Adrenal gland (tissue), 12 donors: ENCODE results near the gene SCAMP2. TPM values are rescaled to one million over a fixed set of nuclear protein-coding genes. Genes with fewer than 3 reads are reported as not detected.
A peak's percentile ranks its signal among the peaks of the same experiment; 100 is the strongest.

Source experiments
- DNase-seq, 7 donors: peaks; one replicate each; pipeline ENCODE4 v3.0.0-alpha.2; 2019 to 2020
- H3K27ac ChIP-seq, 5 donors: fragments of 200-600 bp; sonication (generic) in 4 of 5; 1 replicate in 3 of 5; 2 replicates in 2 of 5; pipeline versions ENCODE4 v1.5.1 to v1.8.0; 2016 to 2020; ENCODE audit warnings: mild to moderate bottlenecking in 1 of 5
- H3K27me3 ChIP-seq: fragments of 200-600 bp; 2 replicates; pipeline ENCODE4 v1.8.0; 2021
- H3K36me3 ChIP-seq, 2 donors: fragments of 200-600 bp; replicated peaks in 1 of 2; 1 replicate in 1 of 2; 2 replicates in 1 of 2; pipeline versions ENCODE4 v1.5.1 to v1.8.0; 2018 to 2022
- H3K4me1 ChIP-seq, 2 donors: fragments of 200-600 bp; replicated peaks in 1 of 2; 1 replicate in 1 of 2; 2 replicates in 1 of 2; pipeline versions ENCODE4 v1.5.1 to v1.8.0; 2018 to 2021
- H3K4me3 ChIP-seq, 4 donors: fragments of 200-600 bp; sonication (generic) in 3 of 4; one replicate each; pipeline ENCODE4 v1.5.1; 2016 to 2018
- H3K9me3 ChIP-seq, 3 donors: fragments of 200-600 bp; sonication (generic) in 1 of 3; replicated peaks in 1 of 3; 1 replicate in 2 of 3; 2 replicates in 1 of 3; pipeline versions ENCODE4 v1.5.1 to v1.8.0; 2016 to 2021
- POLR2A ChIP-seq, 2 donors: fragments of 450-650 bp; IDR thresholded peaks; one replicate each; pipeline ENCODE4 v1.6.1; 2017; ENCODE audit warnings: antibody characterized with exemption in 2 of 2, mild to moderate bottlenecking in 2 of 2, moderate library complexity in 1 of 2
- WGBS, 4 donors: extraction: QIAGEN DNeasy Blood & Tissue Kit in 2 of 4; methylation state at CpG; one replicate each; pipeline versions ENCODE4 v1.1.5 to v1.1.7; 2013 to 2017; 5-methylcytosine and 5-hydroxymethylcytosine counted together
- intact Hi-C, 2 donors: fragments of 100-400 bp; cut with DNase I; formaldehyde crosslinking; loops; one replicate each; pipeline versions ENCODE4 v1.14.1 to v1.15.0; 2022 to 2023
- polyA plus RNA-seq, 3 donors: library from polyadenylated mRNA; stranded (reverse); fragments of 200-250 nt in 2 of 3; fragments of 350-450 nt in 1 of 3; fragmentation: Illumina TruSeq in 1 of 3; extraction: RNeasy Lipid Tissue Mini Kit (QIAGEN cat#74804) in 1 of 3; gene quantifications; one replicate each; pipeline ENCODE4 v1.2.3, GENCODE V29; 2013 to 2014
- total RNA-seq, 9 donors: library from RNA; depleted of rRNA in 4 of 9; stranded (reverse); fragments of >200 nt in 4 of 9; fragments of 120-200 nt in 1 of 9; fragmentation: NEBNext Ultra II Directional in 1 of 9; extraction: Animal tissue kit (Norgen Biotek cat#: 25700) in 1 of 9; gene quantifications; one replicate each; pipeline versions ENCODE4 v1.1.0 to v1.2.4, GENCODE V29; 2013 to 2023
- TF ChIP-seq, protein P1 (sequence below), 6 experiments: fragments of 450-650 bp in 4 of 6; fragments of 200-600 bp in 2 of 6; sonication (generic) in 1 of 6; IDR thresholded peaks; 1 replicate in 5 of 6; 2 replicates in 1 of 6; pipeline versions ENCODE4 v1.5.1 to v1.8.0; 2016 to 2021; ENCODE audit warnings: antibody characterized with exemption in 6 of 6, mild to moderate bottlenecking in 2 of 6, moderate library complexity in 1 of 6
- donor health status: healthy with polysubstance abuse.
- donor health status: Bipolar disorder and iron deficiency.
- donor health status: DM: yes; HTN: yes; CAD: no.
- donor health status: DM: no; HTN: no; CAD: no.
- donor health status: DM: no; HTN: no; CAD: no.
- donor health status: DM: yes; HTN: yes; CAD: no.

Gene SCAMP2
- total and polyA plus RNA-seq, 12 donors, result 29.5 to 185 (median 98.7) TPM

DNA sequence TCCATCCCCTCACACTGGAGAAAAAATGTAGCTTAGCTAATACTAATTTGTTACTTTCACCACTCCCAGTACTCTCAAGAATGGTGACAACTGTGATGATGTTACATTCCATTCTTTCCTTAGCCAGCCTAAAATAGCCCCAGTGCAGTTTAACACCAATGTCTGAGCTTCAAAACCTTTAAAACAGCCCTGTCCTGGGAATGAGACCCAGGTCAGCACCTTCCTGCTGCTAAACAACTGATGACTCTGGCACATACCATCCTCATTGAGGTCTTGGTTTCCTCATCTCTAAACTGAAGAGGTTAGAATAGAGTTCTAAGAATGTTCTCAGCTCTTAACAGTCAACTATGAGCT is 3.8 kb downstream of the SCAMP2 start:
- H3K9me3 ChIP-seq, result no peaks in the 10 kb centered on the region
- no peak overlapping the region for H3K4me3 ChIP-seq
- no peak for TF ChIP-seq POLR2A (IDR thresholded peaks at IDR 0.05)
- TF ChIP-seq, protein P1, sequence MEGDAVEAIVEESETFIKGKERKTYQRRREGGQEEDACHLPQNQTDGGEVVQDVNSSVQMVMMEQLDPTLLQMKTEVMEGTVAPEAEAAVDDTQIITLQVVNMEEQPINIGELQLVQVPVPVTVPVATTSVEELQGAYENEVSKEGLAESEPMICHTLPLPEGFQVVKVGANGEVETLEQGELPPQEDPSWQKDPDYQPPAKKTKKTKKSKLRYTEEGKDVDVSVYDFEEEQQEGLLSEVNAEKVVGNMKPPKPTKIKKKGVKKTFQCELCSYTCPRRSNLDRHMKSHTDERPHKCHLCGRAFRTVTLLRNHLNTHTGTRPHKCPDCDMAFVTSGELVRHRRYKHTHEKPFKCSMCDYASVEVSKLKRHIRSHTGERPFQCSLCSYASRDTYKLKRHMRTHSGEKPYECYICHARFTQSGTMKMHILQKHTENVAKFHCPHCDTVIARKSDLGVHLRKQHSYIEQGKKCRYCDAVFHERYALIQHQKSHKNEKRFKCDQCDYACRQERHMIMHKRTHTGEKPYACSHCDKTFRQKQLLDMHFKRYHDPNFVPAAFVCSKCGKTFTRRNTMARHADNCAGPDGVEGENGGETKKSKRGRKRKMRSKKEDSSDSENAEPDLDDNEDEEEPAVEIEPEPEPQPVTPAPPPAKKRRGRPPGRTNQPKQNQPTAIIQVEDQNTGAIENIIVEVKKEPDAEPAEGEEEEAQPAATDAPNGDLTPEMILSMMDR (IDR thresholded peaks at IDR 0.05), result no peak
- intact Hi-C loops, result no loop called here
- peaks cover 46 to 68% of the 10 kb centered on the region in 2 donors for H3K4me1 ChIP-seq
- no peaks in the 10 kb centered on the region for H3K27me3 ChIP-seq
- peaks cover 0 to 5% of the 10 kb centered on the region in 2 donors for H3K36me3 ChIP-seq
- DNase-seq, result no peak
- peak overlapping the region; percentile 56 to 98 (median 73) for H3K27ac ChIP-seq

DNA sequence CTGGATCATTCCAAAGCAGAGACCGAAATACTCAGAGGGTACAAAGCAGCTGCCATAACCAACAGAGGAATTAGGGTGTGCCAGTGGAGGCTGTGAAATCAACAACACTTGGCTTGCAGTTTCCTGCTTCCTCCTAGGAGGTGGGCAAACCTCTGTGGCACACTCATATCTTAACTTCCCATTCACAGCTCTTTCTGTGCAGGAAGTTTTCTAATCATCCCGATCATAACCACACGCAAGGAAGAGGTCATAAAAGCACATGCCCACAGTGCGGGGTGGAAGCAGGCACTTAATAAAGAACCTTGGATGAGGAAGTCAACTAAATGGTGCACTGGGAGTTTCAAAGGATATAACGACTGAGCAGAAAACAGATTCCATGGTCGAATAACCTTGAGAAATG is 5.1 kb downstream of the SCAMP2 start:
- intact Hi-C loops, result no loop called here
- peak overlapping the region in 4 of 5 donors; percentile 16 to 89 (median 56) for H3K27ac ChIP-seq
- no peaks in the 10 kb centered on the region for H3K9me3 ChIP-seq
- 48 to 58% (median 57%) methylated on average over 6 of the region's 6 CpGs for WGBS, 4 donors
- peaks cover 55 to 74% of the 10 kb centered on the region in 2 donors for H3K4me1 ChIP-seq
- peak in 3 of 7 donors; percentile 47 to 67 (median 53) for DNase-seq
- H3K27me3 ChIP-seq, result no peaks in the 10 kb centered on the region
- TF ChIP-seq, protein P1 (IDR thresholded peaks at IDR 0.05), result no peak
- no peak for TF ChIP-seq POLR2A (IDR thresholded peaks at IDR 0.05)
- peaks cover 0 to 5% of the 10 kb centered on the region in 2 donors for H3K36me3 ChIP-seq
- H3K4me3 ChIP-seq, result no peak overlapping the region

DNA sequence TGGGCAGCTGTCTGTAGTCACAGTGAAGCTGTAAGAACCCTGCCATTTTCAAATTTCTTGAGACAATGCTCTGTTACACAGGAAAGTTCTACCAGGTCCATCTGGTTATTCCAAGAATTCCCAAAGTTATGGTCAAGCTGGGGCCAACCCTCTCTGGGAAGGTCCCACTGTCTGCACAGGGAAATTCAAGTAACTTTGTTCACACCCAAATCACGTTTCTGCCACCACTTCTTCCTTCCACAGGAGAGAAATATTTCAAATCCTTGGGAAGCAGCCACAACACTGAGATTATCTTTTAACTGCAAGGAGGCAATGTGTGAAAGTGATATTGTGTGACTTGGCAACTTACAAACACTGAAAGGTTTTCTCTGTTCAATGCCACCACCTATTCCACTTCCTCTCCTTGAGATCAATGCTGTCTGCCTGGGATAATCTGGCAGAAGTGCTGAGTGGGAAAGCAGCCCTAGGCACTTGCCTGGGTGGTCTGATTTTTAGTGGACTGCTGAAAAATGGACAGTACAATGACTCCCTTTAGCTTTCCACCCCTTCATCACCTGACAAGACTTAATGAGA is 5.6 kb downstream of the SCAMP2 start:
- no peak for DNase-seq
- peaks cover 0 to 5% of the 10 kb centered on the region in 2 donors for H3K36me3 ChIP-seq
- no peak for TF ChIP-seq POLR2A (IDR thresholded peaks at IDR 0.05)
- TF ChIP-seq, protein P1 (IDR thresholded peaks at IDR 0.05), result no peak
- no peaks in the 10 kb centered on the region for H3K9me3 ChIP-seq
- no peaks in the 10 kb centered on the region for H3K27me3 ChIP-seq
- intact Hi-C loops, result no loop called here
- H3K4me3 ChIP-seq, result no peak overlapping the region
- H3K4me1 ChIP-seq, result peaks cover 56 to 77% of the 10 kb centered on the region in 2 donors
- WGBS, 4 donors, result 48 to 59% (median 56%) methylated on average over 1 of the region's 1 CpG
- H3K27ac ChIP-seq, result peak overlapping the region in 4 of 5 donors; percentile 16 to 89 (median 56)

DNA sequence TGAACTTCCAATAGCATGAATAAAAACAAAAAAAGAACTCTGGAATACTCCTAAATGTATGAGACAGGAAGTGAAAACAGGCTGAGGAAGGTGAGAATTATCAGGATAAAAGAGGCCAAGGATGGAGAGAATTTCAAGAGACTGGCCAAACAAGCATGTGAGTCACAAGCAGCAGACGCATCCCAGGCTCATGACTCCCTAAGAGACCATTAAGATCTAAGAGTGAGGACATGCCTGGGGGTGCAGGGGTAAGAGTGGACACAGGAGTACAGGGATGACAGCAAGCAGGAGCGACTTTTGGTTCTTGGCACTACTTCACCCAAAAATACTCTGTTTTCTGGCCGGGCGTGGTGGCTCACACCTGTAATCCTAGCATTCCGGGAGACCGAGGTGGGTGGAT is 7.1 kb downstream of the SCAMP2 start:
- no peaks in the 10 kb centered on the region for H3K27me3 ChIP-seq
- TF ChIP-seq, protein P1 (IDR thresholded peaks at IDR 0.05), result no peak
- TF ChIP-seq POLR2A (IDR thresholded peaks at IDR 0.05), result no peak
- peaks cover 0 to 5% of the 10 kb centered on the region in 2 donors for H3K36me3 ChIP-seq
- intact Hi-C loops, result no loop called here
- H3K4me1 ChIP-seq, result peaks cover 46 to 63% of the 10 kb centered on the region in 2 donors
- peak overlapping the region in 4 of 5 donors; percentile 52 to 89 (median 72) for H3K27ac ChIP-seq
- DNase-seq, result peak; percentile 52 to 78 (median 73)
- WGBS, 4 donors, result 61 to 80% (median 70%) methylated on average over 6 of the region's 6 CpGs
- no peaks in the 10 kb centered on the region for H3K9me3 ChIP-seq
- no peak overlapping the region for H3K4me3 ChIP-seq
